Activated CD4-positive, alpha-beta memory T cell treated with anti-CD3 and anti-CD28 coated beads, Interleukin-2, amount 10 ng/mL, durations not matched to agents 7 days and 5 days (primary cell): ENCODE results near the gene EPB41L1. TPM values are rescaled to one million over a fixed set of nuclear protein-coding genes. Genes with fewer than 3 reads are reported as not detected.

ENCODE experiments used
- CTCF ChIA-PET: fragments of 350-600 bp; sonication (Branson Sonifier 250); formaldehyde crosslinking; loops from one replicate; lab custom pipeline; 2021; ENCODE audit warnings: antibody characterized with exemption, inconsistent platforms; lab: Charles Lee
- POLR2A ChIA-PET: fragments of 350-600 bp; sonication (Branson Sonifier 250); formaldehyde crosslinking; loops from one replicate; lab custom pipeline; 2021; ENCODE audit warnings: antibody characterized with exemption; lab: Charles Lee
- DNase-seq: peaks from one replicate; pipeline ENCODE4 v3.0.0-alpha.2; 2020
- H3K27ac Mint-ChIP-seq: one replicate; pipeline ENCODE4 v1.8.0; 2021; ENCODE audit warnings: mild to moderate bottlenecking, mixed read lengths
- H3K27me3 Mint-ChIP-seq: one replicate; pipeline ENCODE4 v1.8.0; 2021; ENCODE audit warnings: mixed read lengths
- H3K36me3 Mint-ChIP-seq: one replicate; pipeline ENCODE4 v1.8.0; 2021; ENCODE audit warnings: low read depth, mixed read lengths
- H3K4me1 Mint-ChIP-seq: one replicate; pipeline ENCODE4 v1.8.0; 2021; ENCODE audit warnings: mixed read lengths
- H3K4me3 Mint-ChIP-seq: one replicate; pipeline ENCODE4 v1.8.0; 2021; ENCODE audit warnings: mild to moderate bottlenecking, mixed read lengths
- H3K9me3 Mint-ChIP-seq: one replicate; pipeline ENCODE4 v1.8.0; 2021; ENCODE audit warnings: mixed read lengths
- total RNA-seq, 2 experiments: library from RNA; stranded (reverse); gene quantifications; one replicate each; pipeline ENCODE4 v1.2.3, GENCODE V29; 2021

Gene EPB41L1
- total RNA-seq, 2 experiments from 2014 or later, result 0.20 TPM; not detected in 1

- Mint-ChIP-seq H3K36me3 (no peaks in the 10 kb centered on the region), H3K27me3 (peaks cover 23% of the 10 kb centered on the region), H3K4me1 (no peaks in the 10 kb centered on the region), H3K9me3 (no peaks in the 10 kb centered on the region), H3K27ac (no peak overlapping the region), H3K4me3 (no peak overlapping the region)
- CTCF ChIA-PET, result no interaction called here
- POLR2A ChIA-PET, result no interaction called here
- no peak for DNase-seq
These were observed 37.6 kb upstream of the EPB41L1 start for GRCh38 chr20:36116807-36117441.

GRCh38 chr20:36117638-36118037, 36.9 kb upstream of the EPB41L1 start:
- POLR2A ChIA-PET, result no interaction called here

GRCh38 chr20:36118371-36118770, 36.2 kb upstream of the EPB41L1 start:
- Mint-ChIP-seq H3K9me3 (no peaks in the 10 kb centered on the region), H3K27me3 (peaks cover 16% of the 10 kb centered on the region), H3K36me3 (no peaks in the 10 kb centered on the region), H3K4me1 (no peaks in the 10 kb centered on the region), H3K4me3 (no peak overlapping the region), H3K27ac (no peak overlapping the region)
- DNase-seq, result no peak
- ChIA-PET CTCF (no interaction called here), POLR2A (interaction anchor here (0.7 kb wide), 1 partner anchor 945 kb away, joined by 3 read pairs; no protein-coding TSS in a partner anchor)

More at GRCh38 chr20:36117638-36118037, 36.9 kb upstream of the EPB41L1 start:
- Mint-ChIP-seq H3K4me3 (no peak overlapping the region), H3K27ac (no peak overlapping the region), H3K27me3 (peaks cover 22% of the 10 kb centered on the region), H3K36me3 (no peaks in the 10 kb centered on the region), H3K9me3 (no peaks in the 10 kb centered on the region), H3K4me1 (no peaks in the 10 kb centered on the region)
- CTCF ChIA-PET, result no interaction called here
- DNase-seq, result no peak

- Mint-ChIP-seq H3K27ac (no peak overlapping the region), H3K9me3 (no peaks in the 10 kb centered on the region), H3K36me3 (no peaks in the 10 kb centered on the region), H3K27me3 (peaks cover 16% of the 10 kb centered on the region), H3K4me1 (no peaks in the 10 kb centered on the region), H3K4me3 (no peak overlapping the region)
- POLR2A ChIA-PET, result no interaction called here
- no peak for DNase-seq
- CTCF ChIA-PET, result no interaction called here
These were observed 35.0 kb upstream of the EPB41L1 start for GRCh38 chr20:36119537-36119936.

GRCh38 chr20:36120241-36120640, 34.3 kb upstream of the EPB41L1 start:
- Mint-ChIP-seq H3K27me3 (peaks cover 15% of the 10 kb centered on the region), H3K4me3 (no peak overlapping the region), H3K27ac (no peak overlapping the region), H3K4me1 (no peaks in the 10 kb centered on the region), H3K36me3 (no peaks in the 10 kb centered on the region), H3K9me3 (no peaks in the 10 kb centered on the region)
- ChIA-PET POLR2A (no interaction called here), CTCF (no interaction called here)
- no peak for DNase-seq

- no peak for DNase-seq
- peaks cover 16% of the 10 kb centered on the region for H3K27me3 Mint-ChIP-seq
- no peaks in the 10 kb centered on the region for H3K36me3 Mint-ChIP-seq
- ChIA-PET CTCF (no interaction called here), POLR2A (no interaction called here)
- H3K4me3 Mint-ChIP-seq, result no peak overlapping the region
- H3K4me1 Mint-ChIP-seq, result no peaks in the 10 kb centered on the region
- H3K27ac Mint-ChIP-seq, result no peak overlapping the region
- no peaks in the 10 kb centered on the region for H3K9me3 Mint-ChIP-seq
These were observed 33.5 kb upstream of the EPB41L1 start for GRCh38 chr20:36120991-36121390.

GRCh38 chr20:36121981-36122930, 32.3 kb upstream of the EPB41L1 start:
- Mint-ChIP-seq H3K9me3 (no peaks in the 10 kb centered on the region), H3K4me3 (no peak overlapping the region), H3K36me3 (no peaks in the 10 kb centered on the region), H3K4me1 (no peaks in the 10 kb centered on the region), H3K27me3 (peaks cover 9% of the 10 kb centered on the region), H3K27ac (no peak overlapping the region)
- DNase-seq, result no peak
- POLR2A ChIA-PET, result no interaction called here
- CTCF ChIA-PET, result no interaction called here

GRCh38 chr20:36122931-36123288, 31.6 kb upstream of the EPB41L1 start:
- H3K27ac Mint-ChIP-seq, result no peak overlapping the region
- no peak overlapping the region for H3K4me3 Mint-ChIP-seq
- H3K27me3 Mint-ChIP-seq, result peaks cover 8% of the 10 kb centered on the region
- H3K36me3 Mint-ChIP-seq, result no peaks in the 10 kb centered on the region
- POLR2A ChIA-PET, result no interaction called here
- no peaks in the 10 kb centered on the region for H3K9me3 Mint-ChIP-seq
- no peaks in the 10 kb centered on the region for H3K4me1 Mint-ChIP-seq
- CTCF ChIA-PET, result no interaction called here
- DNase-seq, result no peak

GRCh38 chr20:36125097-36125496, 29.4 kb upstream of the EPB41L1 start:
- H3K36me3 Mint-ChIP-seq, result no peaks in the 10 kb centered on the region

GRCh38 chr20:36126836-36127527, 27.6 kb upstream of the EPB41L1 start:
- H3K27ac Mint-ChIP-seq, result no peak overlapping the region
- H3K9me3 Mint-ChIP-seq, result no peaks in the 10 kb centered on the region
- no peak overlapping the region for H3K4me3 Mint-ChIP-seq
- ChIA-PET CTCF (interaction anchor here (2.2 kb wide), 1 partner anchor 134 kb away, joined by 7 read pairs; no protein-coding TSS in a partner anchor), POLR2A (no interaction called here)
- peaks cover 4% of the 10 kb centered on the region for H3K27me3 Mint-ChIP-seq
- no peaks in the 10 kb centered on the region for H3K36me3 Mint-ChIP-seq
- H3K4me1 Mint-ChIP-seq, result no peaks in the 10 kb centered on the region
- DNase-seq, result no peak

More at GRCh38 chr20:36125097-36125496, 29.4 kb upstream of the EPB41L1 start:
- no peak overlapping the region for H3K27ac Mint-ChIP-seq
- CTCF ChIA-PET, result interaction anchor here (2.2 kb wide), 1 partner anchor 132 kb away, joined by 7 read pairs; no protein-coding TSS in a partner anchor
- H3K4me1 Mint-ChIP-seq, result no peaks in the 10 kb centered on the region
- DNase-seq, result no peak
- peaks cover 4% of the 10 kb centered on the region for H3K27me3 Mint-ChIP-seq
- H3K4me3 Mint-ChIP-seq, result no peak overlapping the region
- no peaks in the 10 kb centered on the region for H3K9me3 Mint-ChIP-seq
- POLR2A ChIA-PET, result no interaction called here

- no peak overlapping the region for H3K27ac Mint-ChIP-seq
- H3K27me3 Mint-ChIP-seq, result peaks cover 4% of the 10 kb centered on the region
- no peak for DNase-seq
- no peaks in the 10 kb centered on the region for H3K4me1 Mint-ChIP-seq
- no peak overlapping the region for H3K4me3 Mint-ChIP-seq
- ChIA-PET POLR2A (no interaction called here), CTCF (interaction anchor here (0.6 kb wide), 1 partner anchor 10 kb away, joined by 3 read pairs; no protein-coding TSS in a partner anchor)
- no peaks in the 10 kb centered on the region for H3K9me3 Mint-ChIP-seq
- no peaks in the 10 kb centered on the region for H3K36me3 Mint-ChIP-seq
These were observed 25.9 kb upstream of the EPB41L1 start for GRCh38 chr20:36128463-36129159.

- CTCF ChIA-PET, result interaction anchor here (2.0 kb wide), 1 partner anchor 136 kb away, joined by 4 read pairs; no protein-coding TSS in a partner anchor
These were observed 25.4 kb upstream of the EPB41L1 start for GRCh38 chr20:36129160-36129543.

More at GRCh38 chr20:36129160-36129543, 25.4 kb upstream of the EPB41L1 start:
- no peak overlapping the region for H3K27ac Mint-ChIP-seq
- no peak for DNase-seq
- no peaks in the 10 kb centered on the region for H3K4me1 Mint-ChIP-seq
- peaks cover 4% of the 10 kb centered on the region for H3K27me3 Mint-ChIP-seq
- no peak overlapping the region for H3K4me3 Mint-ChIP-seq
- no peaks in the 10 kb centered on the region for H3K36me3 Mint-ChIP-seq
- POLR2A ChIA-PET, result no interaction called here
- H3K9me3 Mint-ChIP-seq, result no peaks in the 10 kb centered on the region
